Right atrium auricular region (tissue), 2 donors: Measurements from ENCODE around the gene NACC2. TPM values are rescaled to one million over a fixed set of nuclear protein-coding genes. Genes with fewer than 3 reads are reported as not detected.

ENCODE experiments used
- DNase-seq: peaks from one replicate; pipeline ENCODE4 v3.0.0-alpha.2; 2019; ENCODE audit warnings: low spot score
- H3K27ac ChIP-seq, 2 donors: fragments of 200-600 bp; sonication (generic); 1 replicate in 1 of 2; 2 replicates in 1 of 2; pipeline ENCODE4 v1.5.1; 2016 to 2019
- H3K27me3 ChIP-seq, 2 donors: fragments of 200-600 bp; sonication (generic); one replicate each; pipeline versions ENCODE4 v1.5.1 to v1.6.0; 2017 to 2019
- H3K36me3 ChIP-seq: fragments of 200-600 bp; sonication (generic); one replicate; pipeline ENCODE4 v1.5.1; 2016
- H3K4me1 ChIP-seq, 2 donors: fragments of 200-600 bp; sonication (generic); one replicate each; pipeline versions ENCODE4 v1.5.1 to v1.6.0; 2017 to 2019
- H3K4me3 ChIP-seq, 2 donors: fragments of 200-600 bp; sonication (generic); 1 replicate in 1 of 2; 2 replicates in 1 of 2; pipeline ENCODE4 v1.5.1; 2017 to 2019; ENCODE audit warnings: mild to moderate bottlenecking in 1 of 2, moderate library complexity in 1 of 2
- H3K9me3 ChIP-seq, 2 donors: fragments of 200-600 bp; sonication (generic); one replicate each; pipeline ENCODE4 v1.5.1; 2019
- CTCF ChIP-seq, 2 donors: fragments of 200-600 bp; sonication (generic); IDR thresholded peaks; one replicate each; pipeline ENCODE4 v1.5.1; 2019; ENCODE audit warnings: antibody characterized with exemption in 2 of 2
- total RNA-seq, 2 donors: library from RNA; depleted of rRNA; stranded (reverse); fragments of >200 nt; gene quantifications; one replicate each; pipeline ENCODE4 v1.1.0, GENCODE V29; 2016

Gene NACC2
- total RNA-seq, 2 donors from 2014 or later = 49.1 to 55.5 TPM

- no peak for TF ChIP-seq CTCF (IDR thresholded peaks at IDR 0.05)
- Histone ChIP-seq H3K27ac (no peak overlapping the region), H3K27me3 (no peaks in the 10 kb centered on the region), H3K36me3 (peaks cover 9% of the 10 kb centered on the region), H3K4me1 (peaks cover 0 to 16% of the 10 kb centered on the region in 2 donors), H3K4me3 (no peak overlapping the region), H3K9me3 (no peaks in the 10 kb centered on the region)
- DNase-seq = no peak
Observed at GRCh38 chr9:136019041-136019680, 75.9 kb downstream of the NACC2 start.

DNA sequence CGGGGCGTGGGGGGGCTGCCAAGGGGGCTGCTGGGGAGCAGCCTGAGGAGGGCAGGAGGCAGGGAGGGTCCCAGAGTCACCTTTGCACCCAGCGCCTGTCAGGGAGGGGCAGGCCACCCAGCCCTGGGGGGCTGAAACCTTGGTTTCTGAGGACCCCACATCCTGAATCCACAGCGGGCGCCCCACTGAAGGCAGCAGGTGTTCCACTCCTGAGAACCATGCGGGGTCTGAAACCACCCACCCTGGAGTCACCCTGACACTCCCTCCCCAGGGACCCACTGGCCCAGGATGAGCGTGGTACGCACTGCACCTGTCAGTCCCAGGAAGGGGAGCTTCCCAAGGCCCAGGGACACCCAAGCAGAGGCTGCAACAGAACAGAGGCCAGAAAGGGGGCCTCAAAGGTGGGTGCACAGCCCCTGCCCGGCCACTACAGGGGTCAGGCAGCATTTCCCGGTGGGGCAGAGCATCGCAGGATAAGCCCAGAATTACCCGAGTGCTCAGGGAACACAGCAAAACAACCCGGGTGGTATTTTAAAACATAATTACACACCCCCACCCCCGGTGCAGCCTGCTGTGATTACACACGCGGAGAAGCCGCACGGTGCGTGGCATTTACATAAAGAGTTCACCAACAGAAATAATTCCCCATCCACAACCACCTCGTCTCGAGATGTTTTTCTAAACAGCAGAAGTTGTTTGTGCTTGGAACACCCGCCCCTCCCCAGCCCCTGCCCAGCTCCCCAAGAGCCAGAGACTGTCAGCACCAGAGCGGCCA, 76.6 kb downstream of the NACC2 start:
- no peaks in the 10 kb centered on the region for H3K27me3 ChIP-seq
- TF ChIP-seq CTCF (IDR thresholded peaks at IDR 0.05) = no peak
- peaks cover 9% of the 10 kb centered on the region for H3K36me3 ChIP-seq
- peaks cover 0 to 10% of the 10 kb centered on the region in 2 donors for H3K4me1 ChIP-seq
- H3K27ac ChIP-seq = no peak overlapping the region
- no peak for DNase-seq
- H3K4me3 ChIP-seq = no peak overlapping the region
- no peaks in the 10 kb centered on the region for H3K9me3 ChIP-seq

- Histone ChIP-seq H3K27me3 (no peaks in the 10 kb centered on the region), H3K4me1 (peaks cover 0 to 16% of the 10 kb centered on the region in 2 donors), H3K4me3 (no peak overlapping the region), H3K27ac (no peak overlapping the region), H3K9me3 (no peaks in the 10 kb centered on the region), H3K36me3 (peaks cover 9% of the 10 kb centered on the region)
- DNase-seq = no peak
- TF ChIP-seq CTCF (IDR thresholded peaks at IDR 0.05) = no peak
Observed at GRCh38 chr9:136017289-136018190, 77.5 kb downstream of the NACC2 start.

- TF ChIP-seq CTCF (IDR thresholded peaks at IDR 0.05) = no peak
- Histone ChIP-seq H3K27me3 (no peaks in the 10 kb centered on the region), H3K27ac (no peak overlapping the region), H3K4me1 (peaks cover 0 to 24% of the 10 kb centered on the region in 2 donors), H3K9me3 (no peaks in the 10 kb centered on the region), H3K4me3 (no peak overlapping the region), H3K36me3 (peaks cover 9% of the 10 kb centered on the region)
- DNase-seq = no peak
Observed at GRCh38 chr9:136016572-136017288, 78.4 kb downstream of the NACC2 start.
